ENCODE data around the gene NDUFV3. TPM values are rescaled to one million over a fixed set of nuclear protein-coding genes. Genes with fewer than 3 reads are reported as not detected.

The NDUFV3 gene
- total and polyA plus RNA-seq, 2 of the 13 experiments (the other 11 are each of a cell fraction or from before 2014, with no cell fraction given), result 14.2 to 29.6 TPM

GRCh38 chr21:42878993-42879787, 13.9 kb upstream of the NDUFV3 start, which contains the start of gene WDR4 (continued):
- TF ChIP-seq MXD3 (CRISPR knock-in tag; IDR thresholded peaks at IDR 0.05) (peak; percentile 84; the same call in 1 of the 2 replicates), MXI1 (IDR thresholded peaks at IDR 0.05; ENCODE audit: borderline replicate concordance, low read depth, low read length) (peak; percentile 100), CBFB (CRISPR knock-in tag; IDR thresholded peaks at IDR 0.05) (peak; percentile 47; the same call in 1 of the 2 replicates), SAFB2 (CRISPR knock-in tag; IDR thresholded peaks at IDR 0.05; ENCODE audit: borderline replicate concordance, low read depth) (peak; percentile 78), FOXA3 (CRISPR knock-in tag; IDR thresholded peaks at IDR 0.05) (peak; percentile 28; the same call in 1 of the 2 replicates), THAP8 (CRISPR knock-in tag; IDR thresholded peaks at IDR 0.05; ENCODE audit: borderline replicate concordance) (no peak; the same call in 1 of the 2 replicates), ZNF143 (CRISPR knock-in tag; IDR thresholded peaks at IDR 0.05) (0 out of 2 replicates have a peak, but pooled peaks have one; percentile 14), MEF2D (CRISPR knock-in tag; IDR thresholded peaks at IDR 0.05) (no peak), ZNF564 (CRISPR knock-in tag; IDR thresholded peaks at IDR 0.05) (peak; percentile 78; the same call in 1 of the 2 replicates), ZNF598 (CRISPR knock-in tag; IDR thresholded peaks at IDR 0.05; ENCODE audit: borderline replicate concordance) (peak; percentile 8; the same call in 1 of the 2 replicates), CCDC6 (CRISPR knock-in tag; IDR thresholded peaks at IDR 0.05) (peak; percentile 88; the same call in 1 of the 2 replicates), FOXP1 (IDR thresholded peaks at IDR 0.05) (no peak), FOXP1 (CRISPR knock-in tag; IDR thresholded peaks at IDR 0.05) (no peak), LCORL (IDR thresholded peaks at IDR 0.05) (no peak), LCORL (CRISPR knock-in tag; IDR thresholded peaks at IDR 0.05) (peak; percentile 64), ZNF292 (CRISPR knock-in tag; IDR thresholded peaks at IDR 0.05; ENCODE audit: borderline replicate concordance, low read depth) (no peak), ZEB1 (IDR thresholded peaks at IDR 0.05; ENCODE audit: insufficient replicate concordance, low read depth) (peak; percentile 21), ZNF510 (CRISPR knock-in tag; IDR thresholded peaks at IDR 0.05; ENCODE audit: low read depth) (peak; percentile 65; the same call in 1 of the 2 replicates), NCOR1 (IDR thresholded peaks at IDR 0.05; ENCODE audit: borderline replicate concordance, low read length) (no peak; the same call in 1 of the 2 replicates), PAXIP1 (CRISPR knock-in tag; conservative IDR thresholded peaks at IDR 0.05) (peak; percentile 35; the same call in 1 of the 2 replicates), ZNF660 (CRISPR knock-in tag; IDR thresholded peaks at IDR 0.05; ENCODE audit: borderline replicate concordance, low read depth) (no peak; the same call in 1 of the 2 replicates), ELF1 (CRISPR knock-in tag; IDR thresholded peaks at IDR 0.05) (peak; percentile 92), ZNF460 (CRISPR knock-in tag; IDR thresholded peaks at IDR 0.05; ENCODE audit: borderline replicate concordance) (no peak), FOXP4 (CRISPR knock-in tag; IDR thresholded peaks at IDR 0.05) (no peak; the same call in 1 of the 2 replicates)
